ENCODE results near the gene EIF3A. TPM values are rescaled to one million over a fixed set of nuclear protein-coding genes. Genes with fewer than 3 reads are reported as not detected.

Gene EIF3A
- total and polyA plus RNA-seq, 2 of the 8 experiments (the other 6 are each of a cell fraction or from before 2014, with no cell fraction given), result 26.8 to 209 TPM

- TF ChIP-seq CTCF (IDR thresholded peaks at IDR 0.05; ENCODE audit: control extremely low read depth in 1 of 3, insufficient read depth in 1 of 3, low read depth in 1 of 3, low read length in 3 of 3) (no peak), ZNF274 (IDR thresholded peaks at IDR 0.05; ENCODE audit: borderline replicate concordance, extremely low read depth, low read length) (no peak), GTF2F1 (IDR thresholded peaks at IDR 0.05; ENCODE audit: borderline replicate concordance, low read depth, low read length) (no peak), HDAC2 (IDR thresholded peaks at IDR 0.05; ENCODE audit: borderline replicate concordance in 1 of 2, low read depth in 2 of 2, low read length in 2 of 2) (no peak)
These were observed 35.1 kb downstream of the EIF3A start (continued) for GRCh38 chr10:119045561-119045960.
